Activated B cell treated with CpG ODN at 0.5 μM for 24 hours (primary cell): ENCODE data around the gene ARID3A. TPM values are rescaled to one million over a fixed set of nuclear protein-coding genes. Genes with fewer than 3 reads are reported as not detected.

Experiments
- ATAC-seq: fragments of 200-7000 bp; cut with Tn5 transposase; one replicate; pipeline ENCODE4 v1.10.0; 2021; ENCODE audit warnings: low read depth, mild to moderate bottlenecking, moderate library complexity
- CTCF ChIA-PET: fragments of 350-600 bp; sonication (Branson Sonifier 250); formaldehyde crosslinking; loops from one replicate; lab custom pipeline; 2021; ENCODE audit warnings: antibody characterized with exemption; lab: Charles Lee
- POLR2A ChIA-PET: fragments of 350-600 bp; sonication (Branson Sonifier 250); formaldehyde crosslinking; loops from one replicate; lab custom pipeline; 2021; ENCODE audit warnings: antibody characterized with exemption; lab: Charles Lee
- DNase-seq: peaks from one replicate; pipeline ENCODE4 v3.0.0; 2022
- H3K27ac Mint-ChIP-seq: one replicate; pipeline ENCODE4 v1.8.0; 2020; ENCODE audit warnings: mixed read lengths
- H3K27me3 Mint-ChIP-seq: one replicate; pipeline ENCODE4 v1.8.0; 2021; ENCODE audit warnings: mixed read lengths
- H3K36me3 Mint-ChIP-seq: one replicate; pipeline ENCODE4 v1.8.0; 2021; ENCODE audit warnings: low read depth, mixed read lengths
- H3K4me1 Mint-ChIP-seq: one replicate; pipeline ENCODE4 v1.8.0; 2021; ENCODE audit warnings: mixed read lengths
- H3K4me3 Mint-ChIP-seq: one replicate; pipeline ENCODE4 v1.8.0; 2020; ENCODE audit warnings: mild to moderate bottlenecking, mixed read lengths
- H3K9me3 Mint-ChIP-seq: one replicate; pipeline ENCODE4 v1.8.0; 2020; ENCODE audit warnings: mixed read lengths
- CTCF ChIP-seq: fragments of 200-600 bp; IDR thresholded peaks from one replicate; pipeline ENCODE4 v1.8.0; 2022; ENCODE audit warnings: antibody characterized with exemption, mild to moderate bottlenecking
- intact Hi-C: fragments of 100-400 bp; cut with micrococcal nuclease; formaldehyde crosslinking; loops from one replicate; pipeline ENCODE4 v1.15.1; 2024
- total RNA-seq: library from RNA; stranded (reverse); gene quantifications from 2 replicates; pipeline ENCODE4 v1.2.3, GENCODE V29; 2022

Gene ARID3A
- total RNA-seq, 1 donor from 2014 or later, result 74.9 TPM

- ATAC-seq (no peak), DNase-seq (no peak)
- no peaks in the 10 kb centered on the region for H3K9me3 Mint-ChIP-seq
- H3K36me3 Mint-ChIP-seq, result peaks cover 33% of the 10 kb centered on the region
- POLR2A ChIA-PET, result interaction anchor here (0.6 kb wide), 1 partner anchor 8 kb away, joined by 6 read pairs; no protein-coding TSS in a partner anchor
- no peak overlapping the region for H3K4me3 Mint-ChIP-seq
- peaks cover 3% of the 10 kb centered on the region for H3K4me1 Mint-ChIP-seq
- CTCF ChIA-PET, result no interaction called here
- H3K27me3 Mint-ChIP-seq, result no peaks in the 10 kb centered on the region
- intact Hi-C loops, result no loop called here
- TF ChIP-seq CTCF, result no peak
- no peak overlapping the region for H3K27ac Mint-ChIP-seq
Observed at GRCh38 chr19:1009041-1009980, 83.5 kb downstream of the ARID3A start.

GRCh38 chr19:1009981-1010538 is 84.2 kb downstream of the ARID3A start:
- intact Hi-C loops, result no loop called here
- no peak for DNase-seq
- CTCF ChIA-PET, result no interaction called here
- Mint-ChIP-seq H3K4me3 (no peak overlapping the region), H3K4me1 (peaks cover 3% of the 10 kb centered on the region), H3K27me3 (no peaks in the 10 kb centered on the region), H3K27ac (no peak overlapping the region), H3K9me3 (no peaks in the 10 kb centered on the region), H3K36me3 (peaks cover 33% of the 10 kb centered on the region)
- no peak for ATAC-seq
- POLR2A ChIA-PET, result no interaction called here
- TF ChIP-seq CTCF, result no peak

- Mint-ChIP-seq H3K27ac (no peak overlapping the region), H3K27me3 (no peaks in the 10 kb centered on the region), H3K4me3 (no peak overlapping the region), H3K9me3 (no peaks in the 10 kb centered on the region), H3K36me3 (peaks cover 33% of the 10 kb centered on the region), H3K4me1 (peaks cover 8% of the 10 kb centered on the region)
- intact Hi-C loops, result no loop called here
- DNase-seq, result no peak
- ATAC-seq, result no peak
- POLR2A ChIA-PET, result no interaction called here
- CTCF ChIA-PET, result no interaction called here
- no peak for TF ChIP-seq CTCF
Observed at GRCh38 chr19:1010586-1011510, 85.0 kb downstream of the ARID3A start.

GRCh38 chr19:1011831-1012333 is 86.0 kb downstream of the ARID3A start:
- no peak for TF ChIP-seq CTCF
- DNase-seq (no peak), ATAC-seq (no peak)
- Mint-ChIP-seq H3K27me3 (no peaks in the 10 kb centered on the region), H3K9me3 (no peaks in the 10 kb centered on the region), H3K4me3 (no peak overlapping the region), H3K36me3 (peaks cover 29% of the 10 kb centered on the region), H3K4me1 (peaks cover 17% of the 10 kb centered on the region), H3K27ac (no peak overlapping the region)
- POLR2A ChIA-PET, result no interaction called here
- CTCF ChIA-PET, result no interaction called here
- intact Hi-C loops, result no loop called here
